Measurements from ENCODE around the gene C10orf120.

GRCh38 chr10:122669045-122669444 is 30.6 kb downstream of the C10orf120 start:
- TF ChIP-seq PAX8 (IDR thresholded peaks at IDR 0.05) (no peak), ZBTB11 (CRISPR knock-in tag; IDR thresholded peaks at IDR 0.05) (no peak), USF1 (IDR thresholded peaks at IDR 0.05; ENCODE audit: borderline replicate concordance, extremely low read length, insufficient read depth, low read depth, low read length) (no peak)

Data from GM12878 (cell line).